ENCODE results near the gene SLC30A1.

Gene SLC30A1

GRCh38 chr1:211581526-211581925, 2.6 kb upstream of the SLC30A1 start:
- TF ChIP-seq CTCF (IDR thresholded peaks at IDR 0.05; ENCODE audit: low read depth, low read length) = no peak
- H3K4me3 ChIP-seq (ENCODE audit: low read depth, low read length) = no peak overlapping the region

DNA sequence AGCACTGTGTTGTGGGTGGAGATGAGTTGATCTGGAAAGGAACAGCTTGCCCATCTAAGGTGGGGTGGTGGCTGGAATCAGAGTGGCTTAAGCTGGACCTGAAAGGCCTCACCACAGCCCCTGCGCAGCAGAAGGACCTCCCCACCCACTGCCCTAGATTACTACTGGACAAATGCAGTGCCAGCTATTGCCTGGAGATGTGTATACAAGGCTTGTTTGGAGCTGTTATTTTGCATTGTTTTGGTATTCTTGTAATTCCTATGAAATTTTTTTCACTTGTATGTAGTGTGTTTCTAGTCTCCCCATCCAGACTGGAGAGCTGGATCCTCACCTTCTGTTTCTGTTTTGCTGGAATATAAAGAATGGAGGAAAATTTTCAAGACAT, 1.3 kb upstream of the SLC30A1 start:
- H3K4me3 ChIP-seq (ENCODE audit: low read depth, low read length) = no peak overlapping the region
- no peak for TF ChIP-seq CTCF (IDR thresholded peaks at IDR 0.05; ENCODE audit: low read depth, low read length)

DNA sequence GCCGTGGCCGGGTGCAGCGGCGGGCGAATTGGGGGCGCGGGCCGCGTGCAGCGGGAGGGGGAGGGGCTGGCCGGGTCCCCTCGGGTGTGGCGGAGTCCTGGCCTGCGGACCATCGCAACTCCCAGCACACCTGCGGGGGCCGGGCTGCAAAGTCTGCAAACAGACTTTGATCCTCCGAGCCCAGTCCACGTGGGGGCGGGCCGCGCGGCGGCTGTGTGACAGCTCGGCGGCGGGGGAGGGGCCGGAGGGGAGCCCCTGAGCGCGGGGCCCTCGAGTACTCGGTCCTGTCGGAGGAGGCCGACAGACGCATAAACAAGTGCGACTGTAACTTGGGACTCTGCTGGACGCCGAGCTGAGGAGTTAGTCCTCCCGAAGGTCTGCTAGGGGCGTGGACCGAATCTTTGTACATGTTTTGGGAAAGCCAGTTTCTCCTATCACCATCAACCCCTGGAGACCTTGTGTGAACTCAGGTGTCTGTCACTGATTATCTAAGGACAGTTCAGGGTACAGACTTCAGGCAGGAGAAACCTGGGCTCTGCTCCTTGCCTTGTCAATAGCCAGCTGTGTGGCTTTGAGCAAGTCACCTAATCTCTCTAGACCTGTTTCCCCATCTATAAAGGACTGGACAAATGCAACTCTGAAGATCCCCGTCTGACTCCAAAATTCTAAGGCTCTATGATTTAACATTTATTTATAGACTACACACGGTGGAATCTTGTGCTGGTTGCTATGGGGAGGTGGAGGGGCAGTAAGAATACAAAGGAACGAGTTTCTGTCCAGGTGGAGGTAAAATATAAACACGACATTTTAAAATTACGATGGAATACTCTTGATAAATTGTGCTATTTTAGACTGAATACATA, 710 bp upstream of the SLC30A1 start:
- H3K4me3 ChIP-seq (ENCODE audit: low read depth, low read length) = peak overlapping the region; percentile 69
- TF ChIP-seq CTCF (IDR thresholded peaks at IDR 0.05; ENCODE audit: low read depth, low read length) = no peak

- H3K4me3 ChIP-seq (ENCODE audit: low read depth, low read length) = peak overlapping the region; percentile 69
- peak; percentile 84 for TF ChIP-seq CTCF (IDR thresholded peaks at IDR 0.05; ENCODE audit: low read depth, low read length)
These were observed 932 bp downstream of the SLC30A1 start for GRCh38 chr1:211577819-211578639.

DNA sequence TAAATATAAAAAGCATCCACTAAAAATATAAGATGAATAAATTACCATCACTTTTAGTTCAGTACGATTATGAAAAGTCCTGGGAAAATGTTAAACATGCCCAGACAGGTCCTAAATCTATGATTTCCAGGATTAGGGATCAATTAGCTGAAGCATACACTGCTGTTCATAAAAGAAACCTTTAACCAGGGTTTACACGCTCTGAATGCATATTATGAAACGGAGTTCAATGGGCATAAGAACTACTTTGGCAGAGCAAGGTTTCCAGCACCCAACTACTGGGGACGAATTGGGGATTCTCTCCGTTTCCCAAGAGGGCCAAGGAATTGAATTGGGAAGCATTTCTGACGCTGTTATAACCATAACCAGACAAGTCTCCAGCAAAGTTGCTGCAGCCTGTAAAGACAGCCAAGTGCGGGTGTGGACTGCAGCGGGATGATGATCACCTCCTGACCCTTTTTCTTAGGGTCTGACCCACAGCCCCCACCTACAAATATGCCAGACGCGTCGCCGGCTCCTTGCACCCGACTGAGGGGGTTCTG, 1.6 kb downstream of the SLC30A1 start:
- TF ChIP-seq CTCF (IDR thresholded peaks at IDR 0.05; ENCODE audit: low read depth, low read length) = no peak
- H3K4me3 ChIP-seq (ENCODE audit: low read depth, low read length) = peak overlapping the region; percentile 69

GRCh38 chr1:211576717-211577116, 2.2 kb downstream of the SLC30A1 start:
- H3K4me3 ChIP-seq (ENCODE audit: low read depth, low read length) = peak overlapping the region; percentile 69
- no peak for TF ChIP-seq CTCF (IDR thresholded peaks at IDR 0.05; ENCODE audit: low read depth, low read length)
